K562 (cell line): ENCODE data around the gene CD101. TPM values are rescaled to one million over a fixed set of nuclear protein-coding genes. Genes with fewer than 3 reads are reported as not detected.

Source experiments
- ARID1B ChIP-seq: fragments of 450-650 bp; IDR thresholded peaks from 2 replicates; pipeline ENCODE4 v1.6.1; 2016; ENCODE audit warnings: antibody characterized with exemption, mild to moderate bottlenecking, inconsistent platforms
- ARID3B ChIP-seq: fragments of 250-450 bp; sonication (Bioruptor Pico); IDR thresholded peaks from 2 replicates; pipeline ENCODE4 v1.4.0; 2020; ENCODE audit warnings: borderline replicate concordance
- ATF7 ChIP-seq: fragments of 450-650 bp; IDR thresholded peaks from 2 replicates; pipeline ENCODE4 v1.7.1; 2014; ENCODE audit warnings: mild to moderate bottlenecking, moderate library complexity
- MCM7 ChIP-seq, 2 experiments: fragments of 450-650 bp; IDR thresholded peaks; 2 replicates each; pipeline ENCODE4 v1.6.1; 2016 to 2018
- MECOM ChIP-seq: fragments of 250-450 bp; sonication (Bioruptor Pico); IDR thresholded peaks from 2 replicates; pipeline ENCODE4 v1.8.0; 2022; ENCODE audit warnings: inconsistent platforms
- SMAD1 ChIP-seq: fragments of 150-350 bp; IDR thresholded peaks from 2 replicates; pipeline ENCODE4 v1.6.1; 2014; ENCODE audit warnings: low read length, low read depth; ENCODE audit not compliant: partially characterized antibody
- ZBTB17 ChIP-seq: fragments of 450-650 bp; formaldehyde crosslinking; IDR thresholded peaks from 2 replicates; pipeline ENCODE4 v1.4.0; 2020; ENCODE audit warnings: mild to moderate bottlenecking
- ZNF175 ChIP-seq: fragments of 200-800 bp; sonication (Bioruptor generic); IDR thresholded peaks from 2 replicates; pipeline ENCODE4 v1.6.1; 2016; ENCODE audit warnings: low read depth, mild to moderate bottlenecking, missing genetic modification characterization, missing compliant biosample characterization
- ZNF217 ChIP-seq: sonication (generic); formaldehyde crosslinking; IDR thresholded peaks from 2 replicates; pipeline ENCODE4 v1.8.0; 2022; ENCODE audit warnings: mild to moderate bottlenecking, missing genetic modification reagents
- ZNF318 ChIP-seq, 2 experiments: fragments of 450-650 bp; IDR thresholded peaks; 2 replicates each; pipeline ENCODE4 v1.6.1; 2016; ENCODE audit warnings: mild to moderate bottlenecking in 2 of 2, borderline replicate concordance in 1 of 2, low read depth in 1 of 2, moderate library complexity in 1 of 2
- ZNF324 ChIP-seq: fragments of 250-450 bp; sonication (Bioruptor Pico); IDR thresholded peaks from 2 replicates; pipeline ENCODE4 v1.4.0; 2020; ENCODE audit warnings: mild to moderate bottlenecking
- ZNF41 ChIP-seq: fragments of 250-450 bp; sonication (Bioruptor Pico); conservative IDR thresholded peaks from 2 replicates; pipeline ENCODE4 v1.4.0; 2020; ENCODE audit warnings: mild to moderate bottlenecking
- ZNF699 ChIP-seq: fragments of 250-450 bp; sonication (Bioruptor Pico); IDR thresholded peaks from 2 replicates; pipeline ENCODE4 v1.8.0; 2021; ENCODE audit warnings: mild to moderate bottlenecking, moderate library complexity; ENCODE audit not compliant: insufficient replicate concordance
- polyA plus RNA-seq, 8 experiments: library from polyadenylated mRNA; depleted of rRNA in 4 of 8; stranded (reverse) in 5 of 8; unstranded in 3 of 8; fragments of >200 nt; fragmentation: Nextera tagmentation in 2 of 8; fragmentation: Illumina TruSeq in 1 of 8; extraction: Ambion mirVana in 2 of 8; extraction: Trizol in 1 of 8; gene quantifications; 2 replicates each; pipeline versions ENCODE4 v1.2.1 to v1.2.3, GENCODE V29; 2011 to 2014; ENCODE audit warnings: inconsistent platforms in 1 of 8, missing spikeins in 1 of 8
- total RNA-seq, 7 experiments: library from RNA; depleted of rRNA in 6 of 7; stranded (reverse); fragments of >200 nt in 6 of 7; fragmentation: Illumina TruSeq in 2 of 7; extraction: Trizol in 2 of 7; gene quantifications; 2 replicates each; pipeline versions ENCODE4 v1.2.1 to v1.2.3, GENCODE V29; 2011 to 2021; ENCODE audit warnings: low replicate concordance in 1 of 7
- TF ChIP-seq, protein P1 (sequence below): conservative IDR thresholded peaks from 2 replicates; pipeline ENCODE4 v1.6.1; 2011; ENCODE audit warnings: low read depth, mild to moderate bottlenecking, low read length; ENCODE audit not compliant: control insufficient read depth
- TF ChIP-seq, protein P2 (sequence below): fragments of 450-650 bp; formaldehyde crosslinking; IDR thresholded peaks from 2 replicates; pipeline ENCODE4 v1.4.0; 2020; ENCODE audit warnings: mild to moderate bottlenecking

Gene CD101
- total and polyA plus RNA-seq, 9 of the 15 experiments (the other 6 are each of a cell fraction or from before 2014, with no cell fraction given): 0.04 to 1.1 (median 0.20) TPM

DNA sequence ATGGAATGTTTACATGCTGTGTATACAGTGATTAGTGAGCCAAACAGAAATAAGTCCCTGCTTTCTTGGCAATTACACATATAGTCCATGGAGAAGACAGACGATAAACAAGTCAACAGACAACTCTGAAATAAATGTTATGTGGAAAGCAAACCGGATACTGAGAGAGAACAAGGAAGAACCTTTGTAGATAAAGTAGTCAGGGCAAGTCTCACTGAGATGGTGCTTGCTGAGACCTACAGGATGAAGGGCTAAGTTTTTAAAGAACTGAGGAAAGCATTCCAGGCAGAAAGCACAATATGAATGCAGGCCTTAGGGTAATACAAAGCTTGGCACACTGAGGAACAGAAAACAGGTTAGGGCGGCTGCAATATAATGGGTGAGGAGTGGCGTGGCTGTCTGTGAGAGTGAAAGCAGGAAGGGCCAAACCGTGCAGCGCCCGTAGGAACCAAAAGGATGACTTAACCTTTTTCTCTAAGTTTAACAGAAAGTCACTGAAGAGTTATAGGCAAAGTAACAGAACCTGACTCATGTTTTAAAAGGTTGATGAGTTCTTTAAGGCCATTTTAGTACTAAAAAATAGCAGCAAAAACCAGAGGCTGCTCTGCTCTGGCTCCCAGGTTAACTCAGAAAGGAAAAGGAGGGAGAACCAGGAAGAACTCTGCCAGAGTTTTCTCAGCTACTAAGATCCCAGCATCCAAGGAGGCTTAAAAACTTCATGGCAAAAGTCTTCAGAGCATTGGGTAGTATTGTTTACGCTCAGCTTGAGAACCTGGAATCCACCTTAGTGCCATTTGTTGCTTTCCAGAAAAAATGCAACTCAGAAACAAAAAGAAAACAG lies 49.9 kb downstream of the CD101 start (continued):
- TF ChIP-seq ZNF318 (IDR thresholded peaks at IDR 0.05; ENCODE audit: borderline replicate concordance in 1 of 2, low read depth in 1 of 2): no peak
- no peak for TF ChIP-seq SMAD1
- TF ChIP-seq ARID1B: no peak
- TF ChIP-seq ARID3B (CRISPR knock-in tag): no peak
- TF ChIP-seq ZNF324 (CRISPR knock-in tag): no peak
- TF ChIP-seq ZNF175 (CRISPR knock-in tag): peak; percentile 62; the same call in 1 of the 2 replicates
- 0 out of 2 replicates have a peak, but pooled peaks have one; percentile 23 for TF ChIP-seq ZNF41 (CRISPR knock-in tag)
- no peak for TF ChIP-seq ZNF217
- TF ChIP-seq, protein P1, sequence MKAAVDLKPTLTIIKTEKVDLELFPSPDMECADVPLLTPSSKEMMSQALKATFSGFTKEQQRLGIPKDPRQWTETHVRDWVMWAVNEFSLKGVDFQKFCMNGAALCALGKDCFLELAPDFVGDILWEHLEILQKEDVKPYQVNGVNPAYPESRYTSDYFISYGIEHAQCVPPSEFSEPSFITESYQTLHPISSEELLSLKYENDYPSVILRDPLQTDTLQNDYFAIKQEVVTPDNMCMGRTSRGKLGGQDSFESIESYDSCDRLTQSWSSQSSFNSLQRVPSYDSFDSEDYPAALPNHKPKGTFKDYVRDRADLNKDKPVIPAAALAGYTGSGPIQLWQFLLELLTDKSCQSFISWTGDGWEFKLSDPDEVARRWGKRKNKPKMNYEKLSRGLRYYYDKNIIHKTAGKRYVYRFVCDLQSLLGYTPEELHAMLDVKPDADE: no peak
- no peak for TF ChIP-seq ZBTB17 (CRISPR knock-in tag)
- no peak for TF ChIP-seq ZNF699
- TF ChIP-seq MECOM (CRISPR knock-in tag): no peak
- no peak for TF ChIP-seq ATF7
- TF ChIP-seq MCM7 (IDR thresholded peaks at IDR 0.05): no peak
- TF ChIP-seq, protein P2, sequence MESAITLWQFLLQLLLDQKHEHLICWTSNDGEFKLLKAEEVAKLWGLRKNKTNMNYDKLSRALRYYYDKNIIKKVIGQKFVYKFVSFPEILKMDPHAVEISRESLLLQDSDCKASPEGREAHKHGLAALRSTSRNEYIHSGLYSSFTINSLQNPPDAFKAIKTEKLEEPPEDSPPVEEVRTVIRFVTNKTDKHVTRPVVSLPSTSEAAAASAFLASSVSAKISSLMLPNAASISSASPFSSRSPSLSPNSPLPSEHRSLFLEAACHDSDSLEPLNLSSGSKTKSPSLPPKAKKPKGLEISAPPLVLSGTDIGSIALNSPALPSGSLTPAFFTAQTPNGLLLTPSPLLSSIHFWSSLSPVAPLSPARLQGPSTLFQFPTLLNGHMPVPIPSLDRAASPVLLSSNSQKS (CRISPR knock-in tag): no peak
